HL-60/S4 (cell line): ENCODE results near the gene TROAP.
"Not testable (repeated sequence)": the region's sequence is repeated elsewhere in the genome, so short reads cannot be mapped to it uniquely, and the experiment has no call there.

Experiments used
- in situ Hi-C: fragments of 300-500 bp; cut with MboI; formaldehyde crosslinking; loops from 2 replicates; pipeline ENCODE4 v1.14.3; 2022; ENCODE audit warnings: low sequenced_read_pairs

The TROAP gene

DNA sequence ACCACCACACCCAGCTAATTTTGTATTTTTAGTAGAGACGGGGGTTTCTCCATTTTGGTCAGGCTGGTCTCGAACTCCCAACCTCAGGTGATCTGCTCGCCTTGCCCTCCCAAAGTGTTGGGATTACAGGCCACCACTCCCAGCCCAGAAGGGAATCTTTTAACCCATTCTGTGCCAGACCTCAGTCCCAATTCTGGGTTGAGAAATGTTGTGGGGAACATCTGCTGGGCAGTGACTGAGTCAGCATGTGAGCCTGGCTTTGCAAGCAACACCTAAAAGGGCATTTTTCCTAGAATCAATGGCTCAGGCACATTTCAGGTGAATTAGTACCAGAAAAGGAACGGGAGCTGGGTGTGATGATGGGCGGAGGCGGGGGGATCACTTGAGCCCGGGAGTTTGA, 36.6 kb downstream of the TROAP start:
- in situ Hi-C loops = loop anchor here (5.0 kb wide), 1 partner anchor 158 kb away; no protein-coding TSS in a partner anchor

DNA sequence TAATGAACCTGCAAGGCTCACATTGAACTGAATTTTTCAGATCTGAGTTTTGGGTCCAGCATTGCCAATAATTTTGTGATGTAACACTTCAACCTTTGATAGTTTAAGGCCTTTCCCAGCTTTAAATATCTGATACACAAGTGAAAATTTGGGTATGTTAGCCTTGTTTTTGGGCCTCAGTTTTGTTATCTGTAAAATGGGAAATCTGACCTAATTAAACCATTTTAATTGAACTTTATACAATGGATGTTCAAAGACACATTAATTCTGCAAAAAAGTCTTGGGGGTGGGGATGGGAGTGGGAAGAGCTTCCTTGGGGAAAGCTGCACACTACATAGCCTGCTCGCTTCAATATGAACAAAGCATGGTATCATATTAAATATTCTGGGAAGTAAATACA, 39.0 kb downstream of the TROAP start:
- in situ Hi-C loops = loop anchor here (5.0 kb wide), 1 partner anchor 155 kb away; no protein-coding TSS in a partner anchor

DNA sequence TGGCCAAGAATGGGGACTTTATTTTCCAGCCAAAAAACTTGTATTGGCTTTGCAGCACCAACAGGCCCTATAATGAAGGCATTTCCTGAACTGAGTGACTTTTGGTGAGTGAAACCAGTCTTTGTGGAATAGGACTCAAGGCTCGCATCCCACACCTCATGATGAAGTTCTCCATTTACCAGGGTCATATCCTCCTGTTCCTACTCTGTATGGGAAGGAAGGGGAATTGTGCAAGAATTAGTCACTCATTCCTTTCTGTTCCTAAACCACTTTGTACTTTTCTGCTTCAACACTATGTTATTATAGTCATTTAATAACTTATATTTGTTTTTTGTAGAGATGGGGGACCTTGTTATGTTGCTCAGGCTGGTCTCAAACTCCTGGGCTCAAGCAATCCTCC, 41.9 kb downstream of the TROAP start:
- in situ Hi-C loops = loop anchor here (5.0 kb wide), 1 partner anchor 152 kb away; no protein-coding TSS in a partner anchor

DNA sequence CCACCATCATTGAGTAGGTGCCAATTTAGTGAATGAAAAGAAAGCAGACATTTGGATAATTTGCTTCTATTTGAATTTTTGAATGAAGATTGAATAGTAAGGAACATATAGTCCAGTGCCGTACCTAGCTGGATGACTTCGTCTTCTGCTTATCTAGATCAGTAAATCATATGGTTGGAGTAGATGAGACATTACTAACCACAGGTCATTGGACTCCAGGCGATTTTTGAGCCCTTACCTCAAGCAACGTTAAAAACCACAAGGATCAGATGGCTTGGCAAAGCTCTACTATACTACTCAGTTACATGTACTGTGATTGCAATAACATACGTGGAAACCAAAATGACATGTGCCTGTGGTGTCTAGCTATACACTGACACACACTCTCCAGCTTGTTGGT, 42.5 kb downstream of the TROAP start:
- in situ Hi-C loops = no loop called here

DNA sequence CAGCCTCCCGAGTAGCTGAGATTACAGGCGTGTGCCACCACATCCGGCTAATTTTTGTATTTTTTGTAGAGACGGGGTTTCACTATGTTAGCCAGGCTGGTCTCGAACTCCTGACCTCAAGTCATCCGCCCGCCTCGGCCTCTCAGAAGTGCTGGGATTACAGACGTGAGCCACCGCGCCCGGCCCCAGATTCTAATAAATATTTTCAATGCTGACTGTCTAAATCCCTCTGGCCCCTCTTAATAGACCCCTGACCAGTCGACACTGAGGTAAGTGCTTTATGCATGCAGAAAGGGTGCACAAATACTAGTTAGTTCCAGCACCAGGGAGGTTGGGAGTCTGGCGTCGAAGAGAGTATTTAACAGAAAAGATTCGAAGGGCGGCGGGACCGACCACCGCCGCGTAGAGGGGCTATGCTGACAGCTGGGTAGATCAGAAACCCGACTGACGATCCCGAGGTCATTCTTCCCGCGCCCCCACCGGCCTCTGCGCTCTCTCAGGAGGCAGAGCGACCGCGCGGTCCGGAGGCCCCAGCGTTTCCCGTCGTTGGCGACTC, 43.1 kb downstream of the TROAP start:
- in situ Hi-C loops = no loop called here

DNA sequence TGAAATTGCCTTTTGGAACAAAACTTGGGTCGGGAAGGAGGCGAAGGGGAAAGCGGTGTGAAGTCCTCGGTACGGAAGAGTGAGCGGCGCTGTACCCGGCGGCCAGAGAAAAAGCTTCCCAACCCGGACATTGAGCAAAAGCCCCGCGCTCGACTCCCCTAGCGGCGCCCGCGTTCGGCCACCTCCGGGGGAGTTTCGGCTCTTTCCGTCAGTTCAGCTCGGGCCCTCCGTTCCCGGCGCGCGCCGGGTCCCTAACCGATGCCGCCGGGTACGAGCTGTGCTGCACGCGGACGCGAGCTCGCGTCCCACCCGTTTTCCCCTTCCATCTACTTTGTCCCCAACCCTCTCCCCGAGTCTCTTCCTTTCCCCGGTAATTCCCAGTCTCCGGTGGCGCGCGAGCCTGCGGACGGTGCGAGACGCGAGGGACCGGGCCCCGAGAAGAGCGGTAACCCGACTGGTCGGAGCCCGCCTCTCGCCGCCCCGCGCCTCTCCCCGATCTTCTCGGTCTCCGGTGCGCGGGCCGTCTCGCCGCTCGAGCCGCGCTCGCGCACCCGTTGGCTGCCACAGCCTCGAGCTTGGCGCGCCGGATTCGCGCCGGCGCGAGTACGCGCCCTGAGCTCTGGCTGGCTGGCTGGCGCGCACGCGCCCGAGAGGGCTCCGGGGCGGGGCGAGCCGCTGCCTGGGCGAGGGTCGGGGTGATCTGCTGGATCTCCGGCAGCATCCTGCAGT, 43.8 kb downstream of the TROAP start:
- in situ Hi-C loops = no loop called here

DNA sequence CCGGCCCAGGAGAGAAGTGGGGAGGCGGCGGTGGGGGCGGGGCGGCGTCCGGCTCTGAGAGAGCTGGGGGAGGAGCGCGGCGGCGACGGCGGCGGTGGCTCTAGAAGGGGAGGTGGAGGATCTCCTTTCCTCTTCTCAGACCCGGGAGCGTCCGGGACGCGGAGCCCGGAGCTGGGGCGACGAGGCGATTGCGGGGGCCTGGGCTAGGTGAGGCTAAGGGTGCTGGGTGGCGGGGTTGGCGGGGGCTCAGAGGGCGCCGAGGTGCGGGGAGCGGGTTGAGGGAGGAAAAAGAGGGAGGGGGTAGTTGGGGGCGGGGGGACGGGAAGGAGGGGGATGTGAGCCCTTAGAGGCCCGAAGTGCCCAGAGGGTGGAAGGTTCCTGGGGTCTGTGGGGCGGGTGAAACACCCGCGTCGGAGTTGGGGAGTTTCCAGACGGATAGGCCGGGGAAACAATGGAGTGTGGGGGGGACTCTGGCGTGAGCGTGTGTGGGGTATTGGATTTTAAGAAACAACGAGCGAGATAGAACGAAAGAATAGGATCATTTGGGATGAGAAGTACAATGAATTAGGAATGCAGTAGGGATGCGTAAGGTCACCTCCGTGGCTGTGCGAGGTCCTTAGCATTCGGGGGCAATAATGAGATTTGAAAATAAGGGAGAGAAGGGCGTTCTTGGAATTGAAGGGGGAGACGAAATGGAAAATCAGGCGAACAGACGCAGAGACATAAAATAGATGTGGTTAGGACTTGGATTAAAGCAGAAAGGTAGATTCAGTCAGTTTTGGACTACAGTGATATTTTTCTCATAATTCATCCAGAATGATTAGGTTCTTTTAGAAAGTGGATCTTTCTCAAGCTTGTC, 44.6 kb downstream of the TROAP start, which contains the start of gene SPATS2:
TSS of gene SPATS2 (plus strand) at position 82 of the 859 bp plus-strand sequence. CDS start 93,551 bp downstream, outside the sequence.
- in situ Hi-C loops = no loop called here

DNA sequence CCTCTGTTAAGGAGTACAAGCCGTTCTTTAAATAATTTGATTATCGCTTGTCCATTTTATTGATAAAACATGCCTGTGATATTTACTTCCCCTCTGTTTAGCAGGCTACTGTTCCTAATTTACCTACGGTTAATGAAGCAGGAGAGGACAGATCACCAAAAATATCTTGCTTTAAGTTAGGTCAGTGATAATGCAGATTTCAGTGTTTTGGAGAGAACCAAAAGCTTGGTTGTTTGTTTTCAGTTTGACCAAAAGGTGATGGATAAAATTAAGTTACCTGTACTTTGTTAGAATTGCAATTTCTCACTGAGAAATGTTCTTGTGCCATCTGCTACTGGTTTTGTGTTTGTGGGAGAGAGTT, 45.2 kb downstream of the TROAP start:
- in situ Hi-C loops = no loop called here

DNA sequence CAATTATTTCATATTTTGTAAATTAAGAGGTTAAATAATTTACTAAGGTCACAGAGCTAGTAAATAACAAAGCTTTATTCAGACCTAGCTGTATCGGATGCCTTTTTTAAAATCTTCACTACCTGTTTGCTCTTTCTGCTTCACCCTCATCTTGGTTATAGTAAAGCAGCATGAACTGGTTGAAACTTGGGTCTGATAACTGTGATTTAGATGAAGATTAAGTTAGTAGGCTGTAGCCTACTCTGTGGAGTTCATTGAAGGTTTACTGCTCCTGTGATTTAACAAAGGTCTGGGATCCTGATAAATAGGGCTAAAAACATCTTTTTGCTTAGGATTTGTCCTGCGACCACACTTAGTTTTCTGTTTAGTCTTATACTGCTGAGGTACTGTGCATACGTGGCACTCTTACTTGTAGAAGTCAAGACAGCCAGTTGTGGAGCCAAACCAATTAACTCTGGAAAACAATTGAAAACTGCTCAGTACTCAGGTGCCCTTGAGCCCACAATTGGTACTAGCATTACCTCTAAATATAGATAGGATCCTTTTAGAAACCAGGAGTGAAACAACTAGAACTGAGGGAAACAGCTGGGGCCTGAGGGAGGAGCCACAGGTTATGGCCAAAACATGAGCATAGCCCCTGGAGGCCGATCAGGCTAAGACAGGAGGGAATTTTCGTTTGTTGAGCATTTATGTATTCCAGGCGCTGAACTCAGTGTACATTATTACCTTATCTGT, 46.5 kb downstream of the TROAP start:
- in situ Hi-C loops = no loop called here

DNA sequence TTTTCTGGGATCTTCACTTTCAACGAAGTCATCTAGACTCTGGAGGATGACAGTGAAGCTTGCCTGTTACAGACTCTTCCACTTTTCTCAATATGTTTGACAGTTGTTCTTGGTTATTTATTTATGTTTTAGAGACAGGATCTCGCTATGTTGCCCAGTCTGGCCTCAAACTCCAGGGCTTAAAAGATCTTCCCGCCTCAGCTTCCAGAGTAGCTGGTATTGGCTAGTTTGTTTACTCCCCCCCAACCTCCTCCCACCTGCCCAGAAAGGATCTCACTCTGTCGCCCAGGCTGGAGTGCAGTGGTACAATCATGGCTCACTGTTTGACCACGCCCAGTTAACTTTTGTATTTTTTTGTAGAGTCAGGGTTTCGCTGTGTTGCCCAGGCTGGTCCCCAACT, 47.5 kb downstream of the TROAP start:
- in situ Hi-C loops = no loop called here

DNA sequence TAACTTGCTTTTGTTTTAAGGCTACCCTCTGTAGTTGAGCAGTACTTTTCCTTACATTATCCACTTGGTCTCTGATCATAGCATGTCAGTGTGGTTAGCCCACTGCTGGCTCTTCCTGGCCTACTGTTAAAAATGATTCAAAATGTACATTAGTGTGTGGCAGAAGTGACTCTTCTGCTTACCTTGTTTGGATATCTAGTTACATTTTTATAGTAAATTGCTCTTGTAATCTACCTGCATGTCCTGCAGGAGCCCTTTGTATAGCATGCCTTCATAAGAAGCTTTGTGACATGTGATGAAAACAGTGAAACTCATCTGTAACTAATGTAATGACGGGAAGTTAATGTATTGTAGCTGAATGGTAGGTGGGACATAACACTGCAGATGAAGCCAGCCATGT, 52.4 kb downstream of the TROAP start:
- in situ Hi-C loops = no loop called here

DNA sequence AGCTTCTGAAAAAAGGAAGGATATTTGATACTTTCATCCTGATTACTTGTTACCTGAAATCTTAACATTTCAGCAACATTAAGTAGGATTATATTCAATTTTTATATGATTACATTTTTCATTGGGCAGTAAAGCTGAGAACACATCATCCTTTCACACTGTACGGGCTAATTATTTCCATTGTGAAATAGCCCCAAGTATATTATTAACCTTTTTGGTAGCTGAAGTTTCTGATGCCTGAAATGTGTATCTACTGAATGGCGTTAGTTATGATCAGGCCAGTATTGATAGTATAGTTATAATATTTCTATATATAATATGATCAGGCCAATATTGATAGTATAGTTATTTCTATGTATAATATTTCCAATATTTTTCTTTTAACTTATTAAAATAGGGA, 54.3 kb downstream of the TROAP start:
- in situ Hi-C loops = no loop called here

DNA sequence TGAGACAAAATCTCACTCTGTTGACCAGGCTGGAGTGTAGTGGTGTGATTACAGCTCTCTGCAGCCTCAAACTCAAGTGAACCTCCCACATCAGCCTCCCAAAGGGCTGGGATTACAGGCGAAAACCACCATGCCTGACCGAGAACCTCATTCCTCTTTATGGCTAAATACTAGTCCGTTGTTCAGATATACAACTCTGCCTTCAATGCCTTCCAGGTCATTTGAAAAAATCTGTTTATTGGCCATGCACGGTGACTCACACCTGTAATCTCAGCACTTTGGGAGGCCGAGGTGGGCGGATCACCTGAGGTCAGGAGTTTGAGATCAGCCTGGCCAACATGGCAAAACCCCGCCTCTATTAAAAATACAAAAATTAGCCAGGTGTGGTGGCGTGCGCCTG, 57.1 kb downstream of the TROAP start:
- in situ Hi-C loops = not testable (repeated sequence)
